Lower leg skin (tissue), 3 donors: ENCODE measurements around the gene SLC41A2.

ENCODE experiments used
- POLR2A ChIP-seq, 2 donors: fragments of 450-650 bp; IDR thresholded peaks; one replicate each; pipeline ENCODE4 v1.6.1; 2016 to 2017; ENCODE audit warnings: antibody characterized with exemption in 2 of 2, mild to moderate bottlenecking in 1 of 2, moderate library complexity in 1 of 2
- TF ChIP-seq, protein P1 (sequence below), 3 donors: fragments of 450-650 bp; IDR thresholded peaks; one replicate each; pipeline ENCODE4 v1.5.1; 2016; ENCODE audit warnings: antibody characterized with exemption in 3 of 3, mild to moderate bottlenecking in 3 of 3, moderate library complexity in 2 of 3

DNA sequence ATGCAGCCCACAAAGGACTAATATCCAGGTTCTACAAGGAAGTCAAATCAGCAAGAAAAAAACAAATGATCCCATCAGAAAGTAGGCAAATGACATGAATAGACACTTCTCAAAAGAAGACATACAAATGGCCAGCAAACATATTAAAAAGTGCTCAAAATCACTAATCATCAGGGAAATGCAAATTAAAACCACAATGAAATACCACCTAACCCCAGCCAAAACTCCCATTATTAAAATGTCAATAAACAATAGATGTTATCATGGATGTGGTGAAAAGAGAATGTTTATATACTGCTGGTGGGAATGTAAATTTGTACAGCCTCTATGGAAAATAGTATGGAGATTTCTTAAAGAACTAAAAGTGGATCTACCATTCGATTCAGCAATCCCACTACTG lies 25.0 kb downstream of the SLC41A2 start:
- no peak for TF ChIP-seq POLR2A (IDR thresholded peaks at IDR 0.05)
- TF ChIP-seq, protein P1, sequence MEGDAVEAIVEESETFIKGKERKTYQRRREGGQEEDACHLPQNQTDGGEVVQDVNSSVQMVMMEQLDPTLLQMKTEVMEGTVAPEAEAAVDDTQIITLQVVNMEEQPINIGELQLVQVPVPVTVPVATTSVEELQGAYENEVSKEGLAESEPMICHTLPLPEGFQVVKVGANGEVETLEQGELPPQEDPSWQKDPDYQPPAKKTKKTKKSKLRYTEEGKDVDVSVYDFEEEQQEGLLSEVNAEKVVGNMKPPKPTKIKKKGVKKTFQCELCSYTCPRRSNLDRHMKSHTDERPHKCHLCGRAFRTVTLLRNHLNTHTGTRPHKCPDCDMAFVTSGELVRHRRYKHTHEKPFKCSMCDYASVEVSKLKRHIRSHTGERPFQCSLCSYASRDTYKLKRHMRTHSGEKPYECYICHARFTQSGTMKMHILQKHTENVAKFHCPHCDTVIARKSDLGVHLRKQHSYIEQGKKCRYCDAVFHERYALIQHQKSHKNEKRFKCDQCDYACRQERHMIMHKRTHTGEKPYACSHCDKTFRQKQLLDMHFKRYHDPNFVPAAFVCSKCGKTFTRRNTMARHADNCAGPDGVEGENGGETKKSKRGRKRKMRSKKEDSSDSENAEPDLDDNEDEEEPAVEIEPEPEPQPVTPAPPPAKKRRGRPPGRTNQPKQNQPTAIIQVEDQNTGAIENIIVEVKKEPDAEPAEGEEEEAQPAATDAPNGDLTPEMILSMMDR (IDR thresholded peaks at IDR 0.05) = no peak
